ENCODE results near the gene GLRX2.

DNA sequence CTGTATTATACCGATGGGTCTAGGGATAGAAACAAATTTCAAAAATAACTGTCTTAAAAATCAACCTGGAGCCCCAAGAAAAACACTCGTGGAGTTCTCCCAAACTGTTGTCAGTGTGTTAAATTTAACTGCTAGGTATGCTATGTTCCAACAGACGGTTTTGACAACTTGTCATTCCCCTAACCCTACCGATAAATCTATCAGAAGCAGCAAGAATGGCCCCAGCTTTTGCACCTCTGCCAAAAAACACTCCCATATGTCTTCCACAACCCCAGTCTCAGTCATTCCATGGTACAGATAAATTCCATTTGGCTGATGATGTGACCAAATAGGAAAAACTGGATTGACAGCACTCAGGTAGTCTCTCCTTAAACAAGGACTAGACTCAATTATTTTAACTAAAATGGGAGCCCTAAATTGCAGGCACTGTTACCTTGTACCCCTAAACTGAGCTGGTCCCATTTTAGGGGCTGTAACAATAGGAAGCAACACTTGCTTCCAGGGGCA lies 51.0 kb downstream of the GLRX2 start:
- TF ChIP-seq, protein P1, sequence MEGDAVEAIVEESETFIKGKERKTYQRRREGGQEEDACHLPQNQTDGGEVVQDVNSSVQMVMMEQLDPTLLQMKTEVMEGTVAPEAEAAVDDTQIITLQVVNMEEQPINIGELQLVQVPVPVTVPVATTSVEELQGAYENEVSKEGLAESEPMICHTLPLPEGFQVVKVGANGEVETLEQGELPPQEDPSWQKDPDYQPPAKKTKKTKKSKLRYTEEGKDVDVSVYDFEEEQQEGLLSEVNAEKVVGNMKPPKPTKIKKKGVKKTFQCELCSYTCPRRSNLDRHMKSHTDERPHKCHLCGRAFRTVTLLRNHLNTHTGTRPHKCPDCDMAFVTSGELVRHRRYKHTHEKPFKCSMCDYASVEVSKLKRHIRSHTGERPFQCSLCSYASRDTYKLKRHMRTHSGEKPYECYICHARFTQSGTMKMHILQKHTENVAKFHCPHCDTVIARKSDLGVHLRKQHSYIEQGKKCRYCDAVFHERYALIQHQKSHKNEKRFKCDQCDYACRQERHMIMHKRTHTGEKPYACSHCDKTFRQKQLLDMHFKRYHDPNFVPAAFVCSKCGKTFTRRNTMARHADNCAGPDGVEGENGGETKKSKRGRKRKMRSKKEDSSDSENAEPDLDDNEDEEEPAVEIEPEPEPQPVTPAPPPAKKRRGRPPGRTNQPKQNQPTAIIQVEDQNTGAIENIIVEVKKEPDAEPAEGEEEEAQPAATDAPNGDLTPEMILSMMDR (IDR thresholded peaks at IDR 0.05): no peak
- no peak for TF ChIP-seq POLR2A (IDR thresholded peaks at IDR 0.05)

All from testis (tissue), 2 donors.